SK-N-SH (cell line): Measurements from ENCODE around the gene RAE1. TPM values are rescaled to one million over a fixed set of nuclear protein-coding genes. Genes with fewer than 3 reads are reported as not detected.

Source experiments
- CTCF ChIA-PET: fragments of 300-600, 350-600 bp; formaldehyde crosslinking; extraction: SDS; loops from one replicate; lab custom pipeline; 2021; lab: Yijun Ruan, JAX
- POLR2A ChIA-PET: fragments of 350-600 bp; sonication (Branson Sonifier 250); formaldehyde crosslinking; extraction: SDS; loops from one replicate; lab custom pipeline; 2020; ENCODE audit warnings: antibody characterized with exemption, inconsistent platforms; lab: Yijun Ruan, JAX
- DNase-seq: peaks from one replicate; pipeline ENCODE4 v3.0.0; 2012
- H2AFZ ChIP-seq: fragments of 200-600 bp; sonication (generic); 2 replicates; pipeline ENCODE4 v1.8.1; 2016; ENCODE audit warnings: antibody characterized with exemption, mild to moderate bottlenecking, low read depth
- H3F3A ChIP-seq: fragments of 200-600 bp; sonication (generic); replicated peaks from 2 replicates; pipeline ENCODE3; 2016; ENCODE audit warnings: antibody characterized with exemption, mild to moderate bottlenecking; ENCODE audit not compliant: insufficient read depth
- H3K27ac ChIP-seq, 2 experiments: fragments of 200-500 bp in 1 of 2; fragments of 200-600 bp in 1 of 2; sonication (Bioruptor generic) in 1 of 2; sonication (generic), shearing (Covaris generic) in 1 of 2; 2 replicates each; pipeline versions ENCODE4 v1.5.1 to v1.6.1; 2014 to 2016; ENCODE audit warnings: low read depth in 2 of 2, inconsistent platforms in 1 of 2, low read length in 1 of 2, mild to moderate bottlenecking in 1 of 2, mixed read lengths in 1 of 2
- H3K27me3 ChIP-seq: fragments of 200-600 bp; sonication (generic), shearing (Covaris generic); 2 replicates; pipeline ENCODE4 v1.6.1; 2016; ENCODE audit warnings: mixed run types; ENCODE audit not compliant: insufficient read depth
- H3K36me3 ChIP-seq, 2 experiments: fragments of 200-500 bp in 1 of 2; fragments of 200-600 bp in 1 of 2; sonication (Bioruptor generic) in 1 of 2; sonication (generic) in 1 of 2; replicated peaks in 1 of 2; 2 replicates each; pipeline versions ENCODE3 to v1.5.1; 2014 to 2016; ENCODE audit warnings: low read length in 1 of 2, mild to moderate bottlenecking in 1 of 2; ENCODE audit not compliant: insufficient read depth in 2 of 2, control insufficient read depth in 1 of 2
- H3K4me1 ChIP-seq, 2 experiments: fragments of 200-500 bp in 1 of 2; fragments of 200-600 bp in 1 of 2; sonication (Bioruptor generic) in 1 of 2; sonication (generic), shearing (Covaris generic) in 1 of 2; 2 replicates each; pipeline versions ENCODE4 v1.5.1 to v1.6.1; 2014 to 2016; ENCODE audit warnings: low read depth in 1 of 2, low read length in 1 of 2, mixed run types in 1 of 2; ENCODE audit not compliant: insufficient read depth in 2 of 2, control insufficient read depth in 1 of 2
- H3K4me2 ChIP-seq: fragments of 200-600 bp; sonication (generic), shearing (Covaris generic); 2 replicates; pipeline ENCODE4 v1.6.1; 2017; ENCODE audit warnings: mixed run types
- H3K4me3 ChIP-seq, 2 experiments: fragments of 200-500 bp in 1 of 2; fragments of 200-600 bp in 1 of 2; sonication (Bioruptor generic) in 1 of 2; sonication (generic), shearing (Covaris generic) in 1 of 2; 2 replicates each; pipeline versions ENCODE4 v1.5.1 to v1.8.1; 2014 to 2016; ENCODE audit warnings: low read depth in 2 of 2, inconsistent platforms in 1 of 2, low read length in 1 of 2, mild to moderate bottlenecking in 1 of 2, mixed read lengths in 1 of 2, moderate library complexity in 1 of 2
- H3K79me2 ChIP-seq: fragments of 200-600 bp; sonication (generic); 2 replicates; pipeline ENCODE4 v1.8.1; 2017; ENCODE audit warnings: mild to moderate bottlenecking; ENCODE audit not compliant: insufficient read depth
- H3K9ac ChIP-seq: fragments of 200-600 bp; sonication (generic); 2 replicates; pipeline ENCODE4 v1.6.1; 2017; ENCODE audit warnings: mixed run types
- H3K9me2 ChIP-seq: fragments of 200-600 bp; sonication (generic); 2 replicates; pipeline ENCODE4 v1.6.1; 2017; ENCODE audit warnings: mixed run types
- H3K9me3 ChIP-seq: fragments of 200-600 bp; sonication (generic); 2 replicates; pipeline ENCODE4 v1.6.1; 2017; ENCODE audit warnings: mixed run types, mild to moderate bottlenecking, moderate library complexity
- H4K20me1 ChIP-seq: fragments of 200-600 bp; sonication (generic); 2 replicates; pipeline ENCODE4 v1.6.1; 2017; ENCODE audit warnings: mild to moderate bottlenecking, mixed run types; ENCODE audit not compliant: insufficient read depth
- CHD2 ChIP-seq: fragments of 150-350 bp; IDR thresholded peaks from 2 replicates; pipeline ENCODE4 v1.6.1; 2018; ENCODE audit warnings: low read length; ENCODE audit not compliant: partially characterized antibody
- ELF1 ChIP-seq: IDR thresholded peaks from 2 replicates; pipeline ENCODE4 v1.4.0; 2012
- EP300 ChIP-seq, 2 experiments: IDR thresholded peaks; 2 replicates each; pipeline versions ENCODE4 v1.4.0 to v1.6.1; 2012; ENCODE audit warnings: borderline replicate concordance in 1 of 2, low read depth in 1 of 2, low read length in 1 of 2
- EZH2phosphoT487 ChIP-seq: fragments of 200-600 bp; sonication (generic); IDR thresholded peaks from 2 replicates; pipeline ENCODE4 v1.6.1; 2017; ENCODE audit warnings: low read depth, mixed run types, mild to moderate bottlenecking, antibody characterized with exemption, moderate library complexity, borderline replicate concordance
- FOSL2 ChIP-seq: IDR thresholded peaks from 2 replicates; pipeline ENCODE4 v1.4.0; 2012; ENCODE audit warnings: low read depth, mild to moderate bottlenecking, moderate library complexity, borderline replicate concordance
- FOXJ3 ChIP-seq: sonication (generic); formaldehyde crosslinking; IDR thresholded peaks from 2 replicates; pipeline ENCODE4 v1.5.1; 2020; ENCODE audit warnings: mild to moderate bottlenecking, missing genetic modification reagents
- JUND ChIP-seq: IDR thresholded peaks from 2 replicates; pipeline ENCODE4 v1.4.0; 2012
- MEF2A ChIP-seq: IDR thresholded peaks from 2 replicates; pipeline ENCODE4 v1.4.0; 2012; ENCODE audit warnings: low read depth, borderline replicate concordance
- RAD21 ChIP-seq: IDR thresholded peaks from 2 replicates; pipeline ENCODE4 v1.6.1; 2012; ENCODE audit warnings: mild to moderate bottlenecking, low read length
- RXRA ChIP-seq: IDR thresholded peaks from 2 replicates; pipeline ENCODE4 v1.4.0; 2012; ENCODE audit warnings: low read depth, mild to moderate bottlenecking, borderline replicate concordance
- TAF1 ChIP-seq: IDR thresholded peaks from 2 replicates; pipeline ENCODE4 v1.6.1; 2012; ENCODE audit warnings: low read depth, mild to moderate bottlenecking, low read length, moderate library complexity, borderline replicate concordance
- TCF12 ChIP-seq: IDR thresholded peaks from 2 replicates; pipeline ENCODE4 v1.4.0; 2012
- TEAD4 ChIP-seq: IDR thresholded peaks from 2 replicates; pipeline ENCODE4 v1.4.0; 2012; ENCODE audit warnings: mild to moderate bottlenecking, borderline replicate concordance; ENCODE audit not compliant: insufficient read depth
- WGBS: methylation state at CpG from one replicate; pipeline ENCODE4 v1.1.6; 2017; ENCODE audit warnings: low lambda C conversion rate; 5-methylcytosine and 5-hydroxymethylcytosine counted together
- polyA plus RNA-seq, 3 experiments: library from polyadenylated mRNA; depleted of rRNA; stranded (reverse); fragments of >200 nt; gene quantifications; 2 replicates each; pipeline ENCODE4 v1.2.3, GENCODE V29; 2012
- TF ChIP-seq, protein P1 (sequence below): IDR thresholded peaks from 2 replicates; pipeline ENCODE4; 2012
- TF ChIP-seq, protein P2 (sequence below): fragments of 150-350 bp; IDR thresholded peaks from 2 replicates; pipeline ENCODE4 v1.6.1; 2016; ENCODE audit warnings: mild to moderate bottlenecking, low read depth, low read length
- TF ChIP-seq, protein P3 (sequence below): IDR thresholded peaks from 2 replicates; pipeline ENCODE4 v1.4.0; 2012; ENCODE audit warnings: low read depth
- TF ChIP-seq, protein P4 (sequence below): fragments of 200-600 bp; sonication (generic); IDR thresholded peaks from 2 replicates; pipeline ENCODE4 v1.6.1; 2017; ENCODE audit warnings: antibody characterized with exemption, mild to moderate bottlenecking, moderate library complexity
- TF ChIP-seq, protein P5 (sequence below): IDR thresholded peaks from 2 replicates; pipeline ENCODE4 v1.4.0; 2012; ENCODE audit warnings: low read depth, borderline replicate concordance
- TF ChIP-seq, protein P6 (sequence below): fragments of 150-350 bp; IDR thresholded peaks from 2 replicates; pipeline ENCODE4 v1.6.1; 2017; ENCODE audit warnings: antibody characterized with exemption, low read length, low read depth, borderline replicate concordance

Gene RAE1
- polyA plus RNA-seq, 1 of the 3 experiments (the other 2 are of a cell fraction), result 82.4 TPM

DNA sequence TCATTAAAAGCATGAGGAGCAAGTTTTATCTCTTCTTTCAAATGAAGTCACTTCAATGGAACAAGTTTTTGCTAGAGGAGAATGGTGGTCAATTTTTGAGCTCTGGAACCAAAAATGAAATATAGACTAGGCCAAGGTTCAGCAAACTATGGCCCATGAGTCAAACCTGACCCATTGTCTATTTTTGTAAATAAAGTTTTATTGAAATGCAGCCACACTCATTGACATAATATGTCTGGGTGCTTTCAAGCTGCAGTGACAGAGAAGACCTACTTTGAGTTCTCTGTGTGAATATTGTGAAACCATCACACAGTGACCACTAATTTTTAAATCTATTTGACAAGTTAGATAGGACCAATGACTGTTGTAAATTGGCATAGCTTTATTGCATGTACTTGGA lies 13.4 kb downstream of the RAE1 start (continued):
- no peak for TF ChIP-seq ELF1
- TF ChIP-seq, protein P1, sequence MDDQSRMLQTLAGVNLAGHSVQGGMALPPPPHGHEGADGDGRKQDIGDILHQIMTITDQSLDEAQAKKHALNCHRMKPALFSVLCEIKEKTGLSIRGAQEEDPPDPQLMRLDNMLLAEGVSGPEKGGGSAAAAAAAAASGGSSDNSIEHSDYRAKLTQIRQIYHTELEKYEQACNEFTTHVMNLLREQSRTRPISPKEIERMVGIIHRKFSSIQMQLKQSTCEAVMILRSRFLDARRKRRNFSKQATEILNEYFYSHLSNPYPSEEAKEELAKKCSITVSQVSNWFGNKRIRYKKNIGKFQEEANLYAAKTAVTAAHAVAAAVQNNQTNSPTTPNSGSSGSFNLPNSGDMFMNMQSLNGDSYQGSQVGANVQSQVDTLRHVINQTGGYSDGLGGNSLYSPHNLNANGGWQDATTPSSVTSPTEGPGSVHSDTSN, result no peak
- TF ChIP-seq, all 33 proteins: peak for 0

DNA sequence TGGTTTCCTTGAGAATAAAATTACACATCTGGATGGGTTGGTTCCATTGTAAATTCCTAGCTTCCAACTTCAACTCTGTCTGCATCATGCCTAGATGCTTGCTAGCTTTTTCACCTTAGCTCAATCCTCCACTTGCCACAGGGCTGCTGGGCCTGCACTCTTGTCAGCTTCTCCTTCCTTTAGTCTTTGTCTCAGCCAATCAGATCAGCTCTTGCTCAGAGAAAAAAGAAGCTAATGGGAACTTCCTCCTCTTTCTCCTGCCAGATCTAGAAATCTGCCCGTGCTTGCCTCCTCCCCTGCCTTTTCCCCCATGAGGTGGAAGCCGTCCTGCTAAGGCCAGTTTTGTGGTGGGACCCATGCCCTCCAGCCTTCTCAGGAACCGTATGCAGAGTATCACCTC lies 18.5 kb downstream of the RAE1 start:
- TF ChIP-seq RXRA (no peak), EP300 (IDR thresholded peaks at IDR 0.05; ENCODE audit: borderline replicate concordance in 1 of 2, low read depth in 1 of 2, low read length in 1 of 2) (no peak)
- TF ChIP-seq, protein P2, sequence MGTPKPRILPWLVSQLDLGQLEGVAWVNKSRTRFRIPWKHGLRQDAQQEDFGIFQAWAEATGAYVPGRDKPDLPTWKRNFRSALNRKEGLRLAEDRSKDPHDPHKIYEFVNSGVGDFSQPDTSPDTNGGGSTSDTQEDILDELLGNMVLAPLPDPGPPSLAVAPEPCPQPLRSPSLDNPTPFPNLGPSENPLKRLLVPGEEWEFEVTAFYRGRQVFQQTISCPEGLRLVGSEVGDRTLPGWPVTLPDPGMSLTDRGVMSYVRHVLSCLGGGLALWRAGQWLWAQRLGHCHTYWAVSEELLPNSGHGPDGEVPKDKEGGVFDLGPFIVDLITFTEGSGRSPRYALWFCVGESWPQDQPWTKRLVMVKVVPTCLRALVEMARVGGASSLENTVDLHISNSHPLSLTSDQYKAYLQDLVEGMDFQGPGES, result no peak
- H3K4me3 ChIP-seq, result no peak overlapping the region
- ChIA-PET POLR2A (no interaction called here), CTCF (interaction anchor here (1.7 to 2.0 kb wide), 2 partner anchors 18 to 126 kb away, joined by 4 to 8 read pairs; partner anchors contain the start of gene RAE1)
- peaks cover 50 to 89% of the 10 kb centered on the region in 2 experiments for H3K36me3 ChIP-seq
- 0 out of 2 replicates have a peak, but pooled peaks cover 3% of the 10 kb centered on the region for H3K79me2 ChIP-seq
- H2AFZ ChIP-seq, result no peak overlapping the region
- H3K4me1 ChIP-seq, result no peaks in the 10 kb centered on the region
- 83% methylated on average over 3 of the region's 3 CpGs for WGBS
- H4K20me1 ChIP-seq, result no peaks in the 10 kb centered on the region
- no peak overlapping the region for H3K4me2 ChIP-seq
- H3K27ac ChIP-seq, result no peak overlapping the region
- no peaks in the 10 kb centered on the region for H3K9me2 ChIP-seq
- DNase-seq, result no peak
- H3K27me3 ChIP-seq, result no peaks in the 10 kb centered on the region
- no peaks in the 10 kb centered on the region for H3K9me3 ChIP-seq
- H3F3A ChIP-seq, result no peaks in the 10 kb centered on the region
- H3K9ac ChIP-seq, result no peak overlapping the region

DNA sequence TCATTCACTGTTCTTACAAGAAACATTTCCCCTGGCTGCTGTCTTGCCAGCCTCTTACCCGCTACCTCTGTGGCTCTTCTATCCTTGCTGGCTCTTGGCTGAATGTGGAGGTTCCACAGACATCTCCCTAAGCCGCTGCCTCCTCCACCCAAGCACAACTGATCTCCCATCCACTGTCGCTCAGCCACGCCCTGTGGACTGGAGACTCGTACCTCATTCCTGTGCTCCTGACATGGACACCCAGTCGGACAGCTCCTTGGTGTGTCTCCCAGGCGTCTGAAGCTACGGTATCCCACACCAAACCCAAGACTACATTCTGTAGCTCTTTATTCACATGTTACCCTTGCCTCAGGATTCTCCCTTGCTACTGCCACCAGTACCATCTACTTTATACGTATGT lies 19.3 kb downstream of the RAE1 start:
- no peaks in the 10 kb centered on the region for H4K20me1 ChIP-seq
- TF ChIP-seq CHD2, result no peak
- TF ChIP-seq FOSL2, result no peak
- TF ChIP-seq, protein P2, result no peak
- TF ChIP-seq, protein P3, sequence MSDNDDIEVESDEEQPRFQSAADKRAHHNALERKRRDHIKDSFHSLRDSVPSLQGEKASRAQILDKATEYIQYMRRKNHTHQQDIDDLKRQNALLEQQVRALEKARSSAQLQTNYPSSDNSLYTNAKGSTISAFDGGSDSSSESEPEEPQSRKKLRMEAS, result no peak
- TF ChIP-seq, protein P4, sequence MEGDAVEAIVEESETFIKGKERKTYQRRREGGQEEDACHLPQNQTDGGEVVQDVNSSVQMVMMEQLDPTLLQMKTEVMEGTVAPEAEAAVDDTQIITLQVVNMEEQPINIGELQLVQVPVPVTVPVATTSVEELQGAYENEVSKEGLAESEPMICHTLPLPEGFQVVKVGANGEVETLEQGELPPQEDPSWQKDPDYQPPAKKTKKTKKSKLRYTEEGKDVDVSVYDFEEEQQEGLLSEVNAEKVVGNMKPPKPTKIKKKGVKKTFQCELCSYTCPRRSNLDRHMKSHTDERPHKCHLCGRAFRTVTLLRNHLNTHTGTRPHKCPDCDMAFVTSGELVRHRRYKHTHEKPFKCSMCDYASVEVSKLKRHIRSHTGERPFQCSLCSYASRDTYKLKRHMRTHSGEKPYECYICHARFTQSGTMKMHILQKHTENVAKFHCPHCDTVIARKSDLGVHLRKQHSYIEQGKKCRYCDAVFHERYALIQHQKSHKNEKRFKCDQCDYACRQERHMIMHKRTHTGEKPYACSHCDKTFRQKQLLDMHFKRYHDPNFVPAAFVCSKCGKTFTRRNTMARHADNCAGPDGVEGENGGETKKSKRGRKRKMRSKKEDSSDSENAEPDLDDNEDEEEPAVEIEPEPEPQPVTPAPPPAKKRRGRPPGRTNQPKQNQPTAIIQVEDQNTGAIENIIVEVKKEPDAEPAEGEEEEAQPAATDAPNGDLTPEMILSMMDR, result no peak
- no peak for TF ChIP-seq TCF12
- TF ChIP-seq, protein P5, sequence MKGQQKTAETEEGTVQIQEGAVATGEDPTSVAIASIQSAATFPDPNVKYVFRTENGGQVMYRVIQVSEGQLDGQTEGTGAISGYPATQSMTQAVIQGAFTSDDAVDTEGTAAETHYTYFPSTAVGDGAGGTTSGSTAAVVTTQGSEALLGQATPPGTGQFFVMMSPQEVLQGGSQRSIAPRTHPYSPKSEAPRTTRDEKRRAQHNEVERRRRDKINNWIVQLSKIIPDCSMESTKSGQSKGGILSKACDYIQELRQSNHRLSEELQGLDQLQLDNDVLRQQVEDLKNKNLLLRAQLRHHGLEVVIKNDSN, result no peak
- no peak for TF ChIP-seq TAF1
- no peak for TF ChIP-seq JUND
- TF ChIP-seq TEAD4, result no peak
- no peak for TF ChIP-seq RAD21
- no peak for TF ChIP-seq EZH2phosphoT487
- TF ChIP-seq FOXJ3 (CRISPR knock-in tag), result no peak
- TF ChIP-seq, protein P6, sequence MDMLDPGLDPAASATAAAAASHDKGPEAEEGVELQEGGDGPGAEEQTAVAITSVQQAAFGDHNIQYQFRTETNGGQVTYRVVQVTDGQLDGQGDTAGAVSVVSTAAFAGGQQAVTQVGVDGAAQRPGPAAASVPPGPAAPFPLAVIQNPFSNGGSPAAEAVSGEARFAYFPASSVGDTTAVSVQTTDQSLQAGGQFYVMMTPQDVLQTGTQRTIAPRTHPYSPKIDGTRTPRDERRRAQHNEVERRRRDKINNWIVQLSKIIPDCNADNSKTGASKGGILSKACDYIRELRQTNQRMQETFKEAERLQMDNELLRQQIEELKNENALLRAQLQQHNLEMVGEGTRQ, result no peak
- TF ChIP-seq MEF2A, result no peak
- no peaks in the 10 kb centered on the region for H3F3A ChIP-seq
- H3K9me3 ChIP-seq, result no peaks in the 10 kb centered on the region
- WGBS, result 92% methylated on average over 9 of the region's 9 CpGs
- no peaks in the 10 kb centered on the region for H3K27me3 ChIP-seq
- DNase-seq, result no peak
- no peaks in the 10 kb centered on the region for H3K9me2 ChIP-seq
- H3K27ac ChIP-seq, result no peak overlapping the region
- H3K9ac ChIP-seq, result no peak overlapping the region
- H3K4me3 ChIP-seq, result no peak overlapping the region
- POLR2A ChIA-PET, result no interaction called here
- H2AFZ ChIP-seq, result no peak overlapping the region
- no peak overlapping the region for H3K4me2 ChIP-seq
- H3K79me2 ChIP-seq, result no peaks in the 10 kb centered on the region
- H3K36me3 ChIP-seq, result peaks cover 45 to 89% of the 10 kb centered on the region in 2 experiments
- CTCF ChIA-PET, result interaction anchor here (1.7 to 2.0 kb wide), 2 partner anchors 18 to 125 kb away, joined by 4 to 8 read pairs; partner anchors contain the start of gene RAE1
- no peaks in the 10 kb centered on the region for H3K4me1 ChIP-seq
